H4 (cell line): ENCODE data around the gene PAQR4. TPM values are rescaled to one million over a fixed set of nuclear protein-coding genes. Genes with fewer than 3 reads are reported as not detected.

Experiments used
- DNase-seq: peaks from one replicate; pipeline ENCODE4 v3.0.0-alpha.2; 2015; ENCODE audit warnings: low spot score
- total RNA-seq: library from RNA; depleted of rRNA; stranded (reverse); fragments of >200 nt; shearing (Covaris generic); gene quantifications from 2 replicates; pipeline ENCODE4 v1.2.3, GENCODE V29; 2014

The PAQR4 gene
- total RNA-seq, 1 experiment from 2014 or later, result 14.4 TPM

- DNase-seq, result peak; percentile 75
These were observed 11.4 kb downstream of the PAQR4 start, which contains the start of gene PKMYT1 for GRCh38 chr16:2980227-2981176. TSS of gene PKMYT1 (minus strand) at chr16:2980446. CDS start at chr16:2979657, 789 bp downstream.

- DNase-seq, result no peak
These were observed 12.2 kb downstream of the PAQR4 start for GRCh38 chr16:2981177-2981898.

GRCh38 chr16:2981899-2982250 is 12.7 kb downstream of the PAQR4 start:
- no peak for DNase-seq

- no peak for DNase-seq
These were observed 13.3 kb downstream of the PAQR4 start for GRCh38 chr16:2982402-2982801.

GRCh38 chr16:2983706-2984136 is 14.6 kb downstream of the PAQR4 start:
- peak; percentile 77 for DNase-seq

- DNase-seq, result no peak
These were observed 16.3 kb downstream of the PAQR4 start for GRCh38 chr16:2985462-2985861.

GRCh38 chr16:2985893-2986355 is 16.8 kb downstream of the PAQR4 start:
- no peak for DNase-seq

GRCh38 chr16:2986623-2987188 is 17.6 kb downstream of the PAQR4 start:
- DNase-seq, result no peak

GRCh38 chr16:2987286-2987685 is 18.1 kb downstream of the PAQR4 start:
- DNase-seq, result no peak

- DNase-seq, result no peak
These were observed 18.7 kb downstream of the PAQR4 start for GRCh38 chr16:2987833-2988232.

GRCh38 chr16:2988590-2989099 is 19.5 kb downstream of the PAQR4 start:
- DNase-seq, result no peak

GRCh38 chr16:2990891-2991290 is 21.7 kb downstream of the PAQR4 start:
- no peak for DNase-seq

GRCh38 chr16:2991566-2992261 is 22.6 kb downstream of the PAQR4 start:
- DNase-seq, result no peak

- no peak for DNase-seq
These were observed 23.4 kb downstream of the PAQR4 start for GRCh38 chr16:2992383-2993081.

GRCh38 chr16:2996298-2996697 is 27.1 kb downstream of the PAQR4 start:
- no peak for DNase-seq

- DNase-seq, result no peak
These were observed 30.8 kb downstream of the PAQR4 start for GRCh38 chr16:2999929-3000328.

GRCh38 chr16:3000540-3000939 is 31.4 kb downstream of the PAQR4 start:
- no peak for DNase-seq

- no peak for DNase-seq
These were observed 32.2 kb downstream of the PAQR4 start for GRCh38 chr16:3001316-3001715.

GRCh38 chr16:3003582-3004270 is 34.6 kb downstream of the PAQR4 start:
- peak; percentile 98 for DNase-seq

GRCh38 chr16:3004319-3004718 is 35.2 kb downstream of the PAQR4 start:
- no peak for DNase-seq
